G401.6 (cell line): Measurements from ENCODE around the gene CAMTA1.

Source experiments
- FAIRE-seq: peaks from 2 replicates; lab custom pipeline; 2012; peaks lifted over from hg19 to GRCh38; lab: Jason Lieb, UNC

The CAMTA1 gene

GRCh38 chr1:7232441-7233236, 447.4 kb downstream of the CAMTA1 start:
- no peak for FAIRE-seq

GRCh38 chr1:7233237-7233540, 447.9 kb downstream of the CAMTA1 start:
- no peak for FAIRE-seq

GRCh38 chr1:7233646-7234470, 448.6 kb downstream of the CAMTA1 start:
- no peak for FAIRE-seq

- FAIRE-seq, result no peak
Measured at GRCh38 chr1:7234471-7234755, 449.2 kb downstream of the CAMTA1 start.

- FAIRE-seq, result no peak
Measured at GRCh38 chr1:7235871-7236517, 450.7 kb downstream of the CAMTA1 start.

GRCh38 chr1:7236844-7237515, 451.7 kb downstream of the CAMTA1 start:
- no peak for FAIRE-seq

- FAIRE-seq, result no peak
Measured at GRCh38 chr1:7247158-7247557, 461.9 kb downstream of the CAMTA1 start.

GRCh38 chr1:7247791-7248548, 462.7 kb downstream of the CAMTA1 start:
- FAIRE-seq, result no peak

- no peak for FAIRE-seq
Measured at GRCh38 chr1:7248549-7249199, 463.4 kb downstream of the CAMTA1 start.

- FAIRE-seq, result no peak
Measured at GRCh38 chr1:7249516-7249915, 464.3 kb downstream of the CAMTA1 start.

GRCh38 chr1:7250176-7250575, 464.9 kb downstream of the CAMTA1 start:
- FAIRE-seq, result no peak

- FAIRE-seq, result no peak
Measured at GRCh38 chr1:7250597-7251453, 465.6 kb downstream of the CAMTA1 start.

- no peak for FAIRE-seq
Measured at GRCh38 chr1:7251454-7251800, 466.2 kb downstream of the CAMTA1 start.

- no peak for FAIRE-seq
Measured at GRCh38 chr1:7252411-7253117, 467.3 kb downstream of the CAMTA1 start.

- no peak for FAIRE-seq
Measured at GRCh38 chr1:7253118-7253480, 467.8 kb downstream of the CAMTA1 start.

GRCh38 chr1:7253988-7254587, 468.8 kb downstream of the CAMTA1 start:
- FAIRE-seq, result no peak

- no peak for FAIRE-seq
Measured at GRCh38 chr1:7255303-7256058, 470.2 kb downstream of the CAMTA1 start.

GRCh38 chr1:7256526-7256925, 471.3 kb downstream of the CAMTA1 start:
- FAIRE-seq, result no peak

- FAIRE-seq, result no peak
Measured at GRCh38 chr1:7257225-7257624, 472.0 kb downstream of the CAMTA1 start.
